ENCODE measurements around the gene ZNF579.

DNA sequence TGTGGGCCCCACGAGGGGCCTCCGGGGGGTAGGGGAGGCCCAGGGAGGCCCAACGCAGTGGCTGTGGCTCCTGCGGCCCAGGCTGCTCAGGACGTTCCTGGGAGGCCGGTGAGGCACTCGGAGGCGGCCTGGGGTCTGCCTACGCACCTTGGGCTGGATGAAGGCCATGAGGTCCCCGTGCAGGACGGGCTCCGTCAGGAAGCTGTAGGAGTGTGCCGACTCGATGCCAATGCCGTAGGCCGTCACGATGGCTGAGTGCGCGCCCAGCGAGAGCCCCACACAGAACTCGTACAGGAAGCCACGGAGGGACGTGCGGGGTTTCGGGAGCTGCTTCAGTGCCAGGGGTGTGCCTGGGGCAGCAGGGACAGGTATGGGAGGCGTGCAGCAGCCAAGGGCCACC lies 49.7 kb downstream of the ZNF579 start:
- TF ChIP-seq, protein P1, sequence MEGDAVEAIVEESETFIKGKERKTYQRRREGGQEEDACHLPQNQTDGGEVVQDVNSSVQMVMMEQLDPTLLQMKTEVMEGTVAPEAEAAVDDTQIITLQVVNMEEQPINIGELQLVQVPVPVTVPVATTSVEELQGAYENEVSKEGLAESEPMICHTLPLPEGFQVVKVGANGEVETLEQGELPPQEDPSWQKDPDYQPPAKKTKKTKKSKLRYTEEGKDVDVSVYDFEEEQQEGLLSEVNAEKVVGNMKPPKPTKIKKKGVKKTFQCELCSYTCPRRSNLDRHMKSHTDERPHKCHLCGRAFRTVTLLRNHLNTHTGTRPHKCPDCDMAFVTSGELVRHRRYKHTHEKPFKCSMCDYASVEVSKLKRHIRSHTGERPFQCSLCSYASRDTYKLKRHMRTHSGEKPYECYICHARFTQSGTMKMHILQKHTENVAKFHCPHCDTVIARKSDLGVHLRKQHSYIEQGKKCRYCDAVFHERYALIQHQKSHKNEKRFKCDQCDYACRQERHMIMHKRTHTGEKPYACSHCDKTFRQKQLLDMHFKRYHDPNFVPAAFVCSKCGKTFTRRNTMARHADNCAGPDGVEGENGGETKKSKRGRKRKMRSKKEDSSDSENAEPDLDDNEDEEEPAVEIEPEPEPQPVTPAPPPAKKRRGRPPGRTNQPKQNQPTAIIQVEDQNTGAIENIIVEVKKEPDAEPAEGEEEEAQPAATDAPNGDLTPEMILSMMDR (IDR thresholded peaks at IDR 0.05 in 2 of 3, conservative IDR thresholded peaks at IDR 0.05 in 1 of 3; ENCODE audit: insufficient read depth in 2 of 3, low read depth in 1 of 3, low read length in 3 of 3): no peak
- TF ChIP-seq, protein P2, sequence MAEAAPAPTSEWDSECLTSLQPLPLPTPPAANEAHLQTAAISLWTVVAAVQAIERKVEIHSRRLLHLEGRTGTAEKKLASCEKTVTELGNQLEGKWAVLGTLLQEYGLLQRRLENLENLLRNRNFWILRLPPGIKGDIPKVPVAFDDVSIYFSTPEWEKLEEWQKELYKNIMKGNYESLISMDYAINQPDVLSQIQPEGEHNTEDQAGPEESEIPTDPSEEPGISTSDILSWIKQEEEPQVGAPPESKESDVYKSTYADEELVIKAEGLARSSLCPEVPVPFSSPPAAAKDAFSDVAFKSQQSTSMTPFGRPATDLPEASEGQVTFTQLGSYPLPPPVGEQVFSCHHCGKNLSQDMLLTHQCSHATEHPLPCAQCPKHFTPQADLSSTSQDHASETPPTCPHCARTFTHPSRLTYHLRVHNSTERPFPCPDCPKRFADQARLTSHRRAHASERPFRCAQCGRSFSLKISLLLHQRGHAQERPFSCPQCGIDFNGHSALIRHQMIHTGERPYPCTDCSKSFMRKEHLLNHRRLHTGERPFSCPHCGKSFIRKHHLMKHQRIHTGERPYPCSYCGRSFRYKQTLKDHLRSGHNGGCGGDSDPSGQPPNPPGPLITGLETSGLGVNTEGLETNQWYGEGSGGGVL (CRISPR knock-in tag; IDR thresholded peaks at IDR 0.05): no peak
- TF ChIP-seq RAD21 (CRISPR knock-in tag; conservative IDR thresholded peaks at IDR 0.05 in 1 of 2, IDR thresholded peaks at IDR 0.05 in 1 of 2) (no peak), ZC3H4 (CRISPR knock-in tag; IDR thresholded peaks at IDR 0.05; ENCODE audit: borderline replicate concordance) (no peak)

All from K562 (cell line).